ENCODE results near the gene PVALEF.
"Not testable (repeated sequence)": the region's sequence is repeated elsewhere in the genome, so short reads cannot be mapped to it uniquely, and the experiment has no call there.

Gene PVALEF

DNA sequence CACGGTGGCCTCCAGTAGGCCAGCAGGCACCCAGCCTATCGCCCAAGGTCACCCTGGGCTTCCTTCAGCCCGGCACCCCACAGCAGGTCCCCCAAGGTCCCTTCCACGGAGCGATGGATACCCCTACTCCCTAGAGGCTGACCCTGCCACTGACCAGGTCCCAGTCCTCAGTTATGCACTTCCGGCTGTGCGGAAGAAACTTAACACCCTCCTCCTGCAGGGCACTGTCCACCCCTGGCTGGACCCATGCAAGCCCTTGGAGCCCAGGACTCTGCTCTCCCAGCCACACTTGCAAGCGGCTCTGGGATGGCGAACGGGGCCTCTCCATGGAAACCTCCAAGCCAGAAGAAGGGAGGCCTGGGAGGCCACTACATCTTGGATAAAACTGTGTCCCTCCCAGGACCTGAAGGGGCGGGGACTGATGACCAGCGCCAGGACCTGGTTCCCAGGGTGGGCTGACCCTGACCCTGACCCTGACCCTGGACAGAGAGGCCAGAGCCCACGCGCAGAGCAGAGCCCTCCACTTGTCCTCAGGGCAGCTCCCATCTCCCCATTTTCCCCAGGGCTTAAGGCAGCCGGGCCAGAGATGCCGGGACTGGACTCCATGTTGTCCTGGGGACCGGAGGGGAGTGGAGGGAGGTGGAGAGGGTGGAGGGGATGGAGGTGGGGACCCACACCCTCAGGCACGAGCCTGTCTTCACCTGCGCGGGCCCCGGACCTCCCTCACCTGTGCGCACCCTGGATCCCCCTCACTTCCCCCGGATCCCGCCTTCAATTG lies 56.7 kb downstream of the PVALEF start:
- peak overlapping the region in 1 of 2 donors; percentile 20 for H3K27ac ChIP-seq

DNA sequence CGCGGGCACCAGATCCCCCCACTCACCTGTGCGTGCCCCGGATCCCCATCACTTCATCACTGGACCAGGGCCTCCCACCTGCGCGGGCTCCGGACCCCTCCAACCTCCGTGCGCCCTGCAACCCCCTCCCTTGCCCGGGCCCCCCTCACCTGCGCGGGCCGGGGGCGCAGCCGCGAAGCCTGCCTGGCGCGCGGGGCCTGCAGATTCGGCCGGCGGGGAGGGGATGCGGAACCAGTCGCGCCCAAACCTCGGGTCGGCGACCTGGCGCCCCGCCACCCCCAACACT lies 57.3 kb downstream of the PVALEF start:
- no peak for DNase-seq (ENCODE audit: low spot score)
- Histone ChIP-seq H3K4me3 (peak overlapping the region; percentile 93), H3K27ac (peak overlapping the region; percentile 20 to 45)
- TF ChIP-seq, protein P1, sequence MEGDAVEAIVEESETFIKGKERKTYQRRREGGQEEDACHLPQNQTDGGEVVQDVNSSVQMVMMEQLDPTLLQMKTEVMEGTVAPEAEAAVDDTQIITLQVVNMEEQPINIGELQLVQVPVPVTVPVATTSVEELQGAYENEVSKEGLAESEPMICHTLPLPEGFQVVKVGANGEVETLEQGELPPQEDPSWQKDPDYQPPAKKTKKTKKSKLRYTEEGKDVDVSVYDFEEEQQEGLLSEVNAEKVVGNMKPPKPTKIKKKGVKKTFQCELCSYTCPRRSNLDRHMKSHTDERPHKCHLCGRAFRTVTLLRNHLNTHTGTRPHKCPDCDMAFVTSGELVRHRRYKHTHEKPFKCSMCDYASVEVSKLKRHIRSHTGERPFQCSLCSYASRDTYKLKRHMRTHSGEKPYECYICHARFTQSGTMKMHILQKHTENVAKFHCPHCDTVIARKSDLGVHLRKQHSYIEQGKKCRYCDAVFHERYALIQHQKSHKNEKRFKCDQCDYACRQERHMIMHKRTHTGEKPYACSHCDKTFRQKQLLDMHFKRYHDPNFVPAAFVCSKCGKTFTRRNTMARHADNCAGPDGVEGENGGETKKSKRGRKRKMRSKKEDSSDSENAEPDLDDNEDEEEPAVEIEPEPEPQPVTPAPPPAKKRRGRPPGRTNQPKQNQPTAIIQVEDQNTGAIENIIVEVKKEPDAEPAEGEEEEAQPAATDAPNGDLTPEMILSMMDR (IDR thresholded peaks at IDR 0.05): no peak

More for the DNA sequence above, 56.7 kb downstream of the PVALEF start:
- TF ChIP-seq, protein P1 (IDR thresholded peaks at IDR 0.05): no peak
- peak overlapping the region; percentile 93 for H3K4me3 ChIP-seq
- DNase-seq (ENCODE audit: low spot score): no peak

DNA sequence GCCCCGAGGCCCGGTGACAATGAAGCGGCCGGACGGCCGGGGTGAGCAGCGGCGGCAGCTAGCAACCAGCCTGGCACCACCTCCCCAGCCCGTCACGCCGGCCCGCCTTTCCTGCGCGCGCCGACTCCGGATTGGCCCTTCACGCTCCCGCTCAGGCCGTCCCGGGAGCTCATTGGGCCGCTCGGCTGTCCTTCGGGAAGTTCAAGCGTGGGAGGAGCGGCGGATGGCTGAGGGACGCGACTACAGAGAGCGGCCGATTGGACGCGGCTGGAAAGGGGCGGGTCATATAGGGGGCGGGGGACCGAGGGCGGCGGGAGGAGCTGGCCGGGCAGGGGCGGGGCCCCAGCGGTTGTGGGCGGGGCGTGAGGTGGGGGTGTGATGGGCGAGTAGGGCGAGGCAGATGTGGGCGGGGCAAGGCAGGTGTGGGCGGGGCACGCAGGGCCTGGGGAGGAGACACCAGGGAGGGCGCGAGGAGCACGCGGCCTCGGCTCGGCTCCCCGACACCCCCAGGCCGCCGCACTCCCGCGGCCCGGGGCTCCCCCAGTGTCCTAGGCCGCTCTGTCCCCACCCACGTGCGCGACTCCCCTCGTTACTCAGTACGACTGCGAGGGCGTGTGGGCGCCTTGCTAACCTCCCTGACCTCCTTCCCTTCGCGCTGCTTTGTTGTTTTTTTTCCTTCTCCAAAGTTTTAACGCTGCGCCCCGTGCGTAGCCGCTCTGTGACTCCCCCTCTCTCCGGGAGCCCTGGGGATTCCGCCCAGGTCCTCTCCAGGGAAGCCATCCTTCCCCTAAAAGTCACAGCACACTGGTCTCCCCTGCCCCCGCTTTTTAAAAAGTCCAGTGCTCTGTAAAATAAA lies 57.8 kb downstream of the PVALEF start, which contains the start of gene CEP131:
Gene CEP131, minus strand, starts transcription at position 60 of the 856 bp plus-strand sequence. CDS start 2,909 bp downstream, outside the sequence.
- H3K27ac ChIP-seq: peak within 1 kb of the TSS; percentile 38 to 69
- TF ChIP-seq, protein P1 (IDR thresholded peaks at IDR 0.05): no peak

DNA sequence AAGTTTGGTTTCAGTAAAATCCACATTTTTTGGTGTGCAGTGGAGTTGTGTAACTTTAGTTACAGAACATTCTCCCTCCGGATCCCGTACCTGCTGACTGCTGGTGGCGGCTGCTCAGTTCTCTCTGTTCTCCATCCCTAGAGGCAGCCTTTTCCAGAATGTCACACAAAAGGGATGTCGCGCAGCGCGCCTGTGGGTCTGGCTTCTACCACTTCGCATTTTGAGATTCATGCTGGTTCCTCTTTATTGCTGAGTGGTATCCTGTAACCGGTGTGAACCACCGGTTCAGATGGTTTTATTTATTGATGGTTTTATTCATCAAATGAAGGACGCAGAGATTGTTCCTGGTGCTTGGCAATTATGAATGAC lies 58.4 kb downstream of the PVALEF start:
- TF ChIP-seq, protein P1 (IDR thresholded peaks at IDR 0.05): no peak
- Histone ChIP-seq H3K27ac (peak overlapping the region; percentile 38 to 69), H3K4me3 (peak overlapping the region; percentile 93)
- no peak for DNase-seq (ENCODE audit: low spot score)

More for the DNA sequence above, 57.8 kb downstream of the PVALEF start, which contains the start of gene CEP131:
- H3K4me3 ChIP-seq: peak within 1 kb of the TSS; percentile 93
- peak; percentile 99 for DNase-seq (ENCODE audit: low spot score)

DNA sequence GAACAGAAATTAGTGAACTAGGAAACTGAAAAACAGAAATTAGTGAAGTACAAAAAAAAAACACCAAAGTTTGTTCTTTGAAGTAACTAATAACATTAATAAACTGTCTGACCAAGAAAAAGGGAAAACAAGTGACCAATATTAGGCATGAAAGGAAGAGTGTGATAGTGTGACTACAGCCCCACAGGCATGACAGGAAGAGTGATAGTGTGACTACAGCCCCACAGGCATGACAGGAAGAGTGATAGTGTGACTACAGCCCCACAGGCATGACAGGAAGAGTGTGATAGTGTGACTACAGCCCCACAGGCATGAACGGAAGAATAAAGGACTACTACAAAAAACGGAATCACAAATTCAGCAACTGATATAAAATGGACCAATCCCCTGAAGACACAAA lies 62.3 kb downstream of the PVALEF start:
- not testable (repeated sequence) for DNase-seq (ENCODE audit: low spot score); H3K4me3 ChIP-seq

DNA sequence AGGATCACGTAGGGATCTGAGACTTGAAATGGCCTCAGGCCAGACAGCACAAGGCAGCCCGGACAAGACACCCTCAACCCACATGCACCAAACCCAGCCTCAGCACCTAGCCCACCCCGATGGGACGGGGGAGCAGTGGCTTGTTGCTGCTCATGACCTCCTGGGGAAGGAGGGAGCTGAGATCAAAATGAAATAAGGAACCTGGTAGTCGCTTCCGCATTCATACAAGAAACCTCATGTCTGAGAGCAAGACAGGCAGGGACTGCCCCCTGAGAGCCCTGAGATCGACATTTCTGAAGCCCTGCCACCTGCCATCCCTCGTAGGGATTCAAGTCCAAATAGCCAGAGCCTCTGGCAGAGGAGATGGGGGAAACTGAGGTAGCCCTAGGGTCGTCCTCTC lies 63.1 kb downstream of the PVALEF start:
- Histone ChIP-seq H3K4me3 (no peak overlapping the region), H3K27ac (no peak overlapping the region)
- TF ChIP-seq, protein P1 (IDR thresholded peaks at IDR 0.05): no peak
- DNase-seq (ENCODE audit: low spot score): no peak

More for the DNA sequence above, 62.3 kb downstream of the PVALEF start:
- H3K27ac ChIP-seq: not testable (repeated sequence)

DNA sequence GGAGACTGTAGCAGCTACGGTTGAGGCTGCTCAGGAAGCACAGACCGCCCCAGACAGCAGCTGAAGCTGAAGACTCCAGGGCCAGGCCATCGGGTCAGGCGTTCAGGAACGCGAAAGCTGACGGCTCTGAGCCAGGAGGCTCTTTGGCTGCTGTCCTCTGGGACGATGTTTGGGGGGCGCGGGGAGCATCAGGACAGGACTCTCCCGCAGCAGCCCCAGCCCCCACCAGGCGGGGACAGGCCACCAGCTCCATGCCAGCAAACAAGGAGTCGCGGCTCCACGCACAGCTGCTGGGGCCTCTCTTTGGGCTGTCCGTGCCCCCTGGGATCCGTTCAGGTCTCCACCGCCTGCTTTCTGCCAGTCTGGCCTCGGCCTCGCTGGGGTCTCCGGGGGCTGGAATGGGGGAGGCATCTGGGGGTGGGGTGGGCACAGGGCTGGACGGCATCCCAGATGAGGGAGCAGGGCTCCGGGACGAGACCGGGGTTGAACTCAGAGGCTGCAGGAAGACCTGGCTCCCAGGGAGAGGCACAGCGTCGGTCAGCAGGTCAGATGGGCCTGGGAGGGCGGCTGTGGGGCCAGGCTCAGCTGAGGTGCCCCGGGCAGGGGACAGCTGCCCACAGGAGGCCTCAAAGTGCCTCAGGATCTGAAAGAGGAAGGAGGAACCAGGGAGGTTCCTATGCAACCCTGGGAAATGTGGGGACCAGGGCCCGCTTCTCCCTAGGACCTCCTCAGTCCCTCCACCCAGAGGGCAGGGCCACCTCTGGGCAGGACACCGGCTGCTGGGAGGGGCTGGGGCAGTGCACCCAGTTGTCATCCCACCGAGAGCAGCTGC lies 63.7 kb downstream of the PVALEF start:
- DNase-seq (ENCODE audit: low spot score): no peak
- no peak overlapping the region for H3K27ac ChIP-seq
- TF ChIP-seq, protein P1 (IDR thresholded peaks at IDR 0.05): no peak
- no peak overlapping the region for H3K4me3 ChIP-seq
